D721Med (cell line): ENCODE results near the gene CRTAP.
"Not testable (repeated sequence)": the region's sequence is repeated elsewhere in the genome, so short reads cannot be mapped to it uniquely, and the experiment has no call there.

ENCODE experiments used
- DNase-seq: peaks from one replicate; pipeline ENCODE4 v3.0.0; 2011; ENCODE audit warnings: low spot score; ENCODE audit not compliant: insufficient read length
- FAIRE-seq: peaks from 2 replicates; lab custom pipeline; 2011; peaks lifted over from hg19 to GRCh38; lab: Jason Lieb, UNC
- CTCF ChIP-seq: IDR thresholded peaks from 2 replicates; pipeline ENCODE4 v1.5.1; 2012; ENCODE audit warnings: mild to moderate bottlenecking, control low read depth; ENCODE audit not compliant: insufficient read depth; ENCODE audit errors: missing control alignments

CRTAP gene

DNA sequence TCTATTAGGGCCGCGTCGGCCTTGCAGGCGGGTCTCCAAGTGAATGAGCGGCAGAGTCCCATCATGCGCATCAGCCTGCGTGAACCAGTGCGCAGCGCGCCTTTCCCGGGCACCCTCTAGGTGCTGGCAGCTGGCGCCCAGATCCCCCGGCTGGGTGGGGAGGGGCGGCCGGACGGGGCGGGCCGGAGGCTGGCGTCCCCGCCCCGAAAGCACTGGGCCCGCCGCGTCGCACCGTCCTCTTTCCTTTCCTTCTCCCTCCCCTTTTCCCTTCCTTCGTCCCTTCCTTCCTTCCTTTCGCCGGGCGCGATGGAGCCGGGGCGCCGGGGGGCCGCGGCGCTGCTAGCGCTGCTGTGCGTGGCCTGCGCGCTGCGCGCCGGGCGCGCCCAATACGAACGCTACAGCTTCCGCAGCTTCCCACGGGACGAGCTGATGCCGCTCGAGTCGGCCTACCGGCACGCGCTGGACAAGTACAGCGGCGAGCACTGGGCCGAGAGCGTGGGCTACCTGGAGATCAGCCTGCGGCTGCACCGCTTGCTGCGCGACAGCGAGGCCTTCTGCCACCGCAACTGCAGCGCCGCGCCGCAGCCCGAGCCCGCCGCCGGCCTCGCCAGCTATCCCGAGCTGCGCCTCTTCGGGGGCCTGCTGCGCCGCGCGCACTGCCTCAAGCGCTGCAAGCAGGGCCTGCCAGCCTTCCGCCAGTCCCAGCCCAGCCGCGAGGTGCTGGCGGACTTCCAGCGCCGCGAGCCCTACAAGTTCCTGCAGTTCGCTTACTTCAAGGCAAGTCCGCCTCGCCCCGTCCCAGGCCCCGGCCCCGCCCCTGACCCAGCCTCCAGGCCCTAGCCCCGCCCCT is at the start of gene CRTAP:
CRTAP (plus strand) TSS at position 243 of the 850 bp plus-strand sequence; CDS start at position 307, 64 bp downstream.
- FAIRE-seq (no peak), DNase-seq (peak; percentile 44)
- TF ChIP-seq CTCF: no peak

DNA sequence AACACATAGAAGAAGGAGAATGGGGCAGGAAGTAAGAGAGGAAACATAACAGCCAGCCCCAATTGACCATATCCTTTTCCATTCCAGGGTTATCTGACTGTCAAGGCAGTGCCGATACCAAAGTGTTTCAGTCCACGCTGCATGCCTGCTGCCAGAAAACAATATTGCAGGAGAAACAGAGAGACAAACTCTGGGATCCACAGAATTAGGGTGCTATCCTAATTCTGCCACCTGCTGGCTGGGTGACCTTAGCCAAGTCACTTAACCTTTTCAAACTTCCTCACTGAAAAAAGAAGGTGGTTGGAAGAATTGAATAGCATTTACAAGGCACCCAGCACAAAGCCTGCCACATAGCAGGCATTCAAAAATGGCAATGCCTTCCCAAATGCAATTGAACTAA is 48.9 kb upstream of the CRTAP start:
- DNase-seq (no peak), FAIRE-seq (no peak)
- TF ChIP-seq CTCF: no peak

GRCh38 chr3:33067484-33067883 is 46.3 kb upstream of the CRTAP start:
- no peak for TF ChIP-seq CTCF
- DNase-seq: no peak
- FAIRE-seq: no peak

- not testable (repeated sequence) for DNase-seq, FAIRE-seq
Observed at GRCh38 chr3:33069862-33070261, 44.0 kb upstream of the CRTAP start.

DNA sequence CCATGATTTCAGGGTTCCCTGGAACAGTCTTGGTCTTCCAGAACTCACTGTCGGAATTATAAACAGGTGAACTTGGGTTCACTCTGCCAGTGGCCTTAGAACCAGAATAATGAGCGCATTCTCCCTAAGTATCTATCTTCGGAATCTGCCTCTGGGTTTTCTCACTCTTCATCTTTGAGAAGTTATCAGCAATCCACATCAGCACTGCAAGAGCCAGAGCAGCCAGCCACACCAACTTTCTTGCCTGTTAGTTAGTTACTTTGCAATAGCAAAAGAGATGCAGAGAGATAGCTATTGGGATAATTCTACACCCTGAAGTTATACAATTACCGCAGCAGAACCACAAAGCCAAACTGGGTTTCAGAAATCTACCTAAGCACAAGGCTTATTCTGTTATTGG is 42.6 kb upstream of the CRTAP start:
- FAIRE-seq: no peak
- no peak for DNase-seq
- TF ChIP-seq CTCF: no peak

DNA sequence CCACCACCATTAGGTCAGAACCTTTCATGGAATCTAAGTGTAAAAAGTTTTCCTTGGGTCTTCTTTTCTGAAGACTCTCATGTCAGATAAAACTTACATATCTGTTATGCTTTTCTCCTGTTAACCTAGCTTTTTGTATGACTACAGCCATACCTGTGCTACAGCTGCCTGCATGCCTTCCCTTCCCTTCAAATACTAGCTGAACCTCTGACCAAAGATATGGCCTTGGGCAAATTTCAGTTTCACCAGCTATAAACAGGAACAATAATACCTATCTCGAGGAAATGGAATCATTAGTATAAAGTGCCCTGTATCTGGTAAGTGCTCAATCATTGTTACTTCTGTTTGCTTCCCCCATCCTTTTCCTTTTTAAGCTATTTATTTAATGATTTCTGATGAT is 41.9 kb upstream of the CRTAP start:
- no peak for TF ChIP-seq CTCF
- FAIRE-seq (no peak), DNase-seq (no peak)

GRCh38 chr3:33074217-33075067 is 39.4 kb upstream of the CRTAP start:
- peak; percentile 91 for TF ChIP-seq CTCF
- DNase-seq (peak; percentile 71), FAIRE-seq (no peak)
